HG03280 (cell line): Measurements from ENCODE around the gene PTPN7.
A peak's percentile ranks its signal among the peaks of the same experiment; 100 is the strongest.
"Not testable (repeated sequence)": the region's sequence is repeated elsewhere in the genome, so short reads cannot be mapped to it uniquely, and the experiment has no call there.

Experiments used
- ATAC-seq: cut with Tn5 transposase; IDR thresholded peaks from one replicate; pipeline ENCODE4 v1.9.1; 2021; ENCODE audit warnings: mild to moderate bottlenecking, moderate library complexity; ENCODE audit not compliant: unreplicated experiment

Gene PTPN7

DNA sequence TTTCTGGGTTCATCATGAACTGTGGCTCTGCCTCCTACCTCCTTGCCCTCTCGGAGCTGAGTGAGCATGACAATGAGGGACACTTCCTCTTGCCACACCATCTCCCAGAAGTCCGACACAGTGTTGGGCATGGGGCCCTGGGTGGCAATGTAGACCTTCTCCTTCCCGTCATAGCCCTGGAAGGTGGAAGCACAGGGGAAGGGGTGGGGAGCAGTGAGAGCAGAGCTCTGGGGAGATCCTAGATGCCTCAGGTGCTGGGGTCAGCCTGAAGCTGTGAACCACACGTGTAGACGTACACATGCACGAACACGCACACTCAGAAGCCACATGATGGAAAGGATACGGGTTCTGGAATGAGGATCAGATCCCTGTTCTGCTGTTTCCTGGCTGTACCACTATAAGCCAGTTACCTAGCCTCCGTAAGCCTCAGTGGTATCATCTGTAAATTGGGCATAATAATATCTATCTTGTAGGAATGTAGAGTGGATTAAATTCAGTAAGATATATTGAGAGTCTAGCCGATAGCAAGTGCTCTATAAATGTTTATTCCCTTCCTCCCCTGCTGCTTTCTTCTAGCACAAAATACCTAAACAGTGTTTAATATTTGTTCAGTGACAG, 6.1 kb downstream of the PTPN7 start:
- no peak for ATAC-seq

- no peak for ATAC-seq
Observed at GRCh38 chr1:202153284-202153683, 7.1 kb downstream of the PTPN7 start.

DNA sequence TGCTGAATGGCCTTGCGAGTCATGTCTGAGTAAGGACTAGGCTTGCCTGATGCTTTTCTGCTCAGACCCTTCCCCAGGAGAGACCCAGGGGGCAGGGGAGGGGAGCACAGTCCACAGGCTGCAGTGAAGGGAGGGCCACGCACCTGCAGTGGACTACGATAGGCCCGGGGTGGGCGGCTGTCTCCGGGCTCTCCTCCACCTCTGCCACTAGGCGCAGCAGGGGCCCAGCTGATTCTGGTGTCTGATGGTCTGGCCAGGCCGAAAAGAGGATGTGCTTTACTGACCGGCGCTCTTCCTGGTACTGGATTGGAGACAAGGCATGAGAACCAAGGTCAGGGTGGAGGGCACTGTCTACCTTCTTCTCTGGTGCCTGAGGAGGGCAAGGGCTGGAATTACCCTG, 8.0 kb downstream of the PTPN7 start:
- ATAC-seq, result no peak

GRCh38 chr1:202151045-202151444, 9.4 kb downstream of the PTPN7 start:
- ATAC-seq, result no peak

- ATAC-seq, result no peak
Observed at GRCh38 chr1:202150602-202151001, 9.8 kb downstream of the PTPN7 start.

GRCh38 chr1:202150187-202150586, 10.2 kb downstream of the PTPN7 start:
- no peak for ATAC-seq

GRCh38 chr1:202149566-202149965, 10.8 kb downstream of the PTPN7 start:
- ATAC-seq, result no peak

- ATAC-seq, result no peak
Observed at GRCh38 chr1:202148391-202148790, 12.0 kb downstream of the PTPN7 start.

GRCh38 chr1:202146993-202147392, 13.4 kb downstream of the PTPN7 start:
- no peak for ATAC-seq

GRCh38 chr1:202146279-202146678, 14.1 kb downstream of the PTPN7 start:
- ATAC-seq, result no peak

DNA sequence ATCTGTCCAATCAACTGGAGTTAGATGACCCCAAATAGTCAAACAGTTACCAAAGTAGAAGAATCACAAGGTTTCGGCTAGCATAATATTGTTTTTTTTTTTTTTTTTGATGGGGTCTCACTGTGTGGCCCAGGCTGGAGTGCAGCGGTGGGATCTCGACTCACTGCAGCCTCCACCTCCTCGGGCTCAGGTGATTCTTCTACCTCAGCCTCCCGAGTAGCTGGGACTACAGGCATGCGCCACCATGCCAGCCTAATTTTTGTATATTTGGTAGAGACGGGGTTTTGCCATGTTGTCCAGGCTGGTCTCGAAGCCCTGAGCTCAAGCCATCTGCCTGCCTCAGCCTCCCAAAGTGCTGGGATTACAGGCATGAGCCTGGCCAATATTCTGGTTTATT, 14.7 kb downstream of the PTPN7 start:
- ATAC-seq, result not testable (repeated sequence)

- no peak for ATAC-seq
Observed at GRCh38 chr1:202145068-202145743, 15.2 kb downstream of the PTPN7 start.

DNA sequence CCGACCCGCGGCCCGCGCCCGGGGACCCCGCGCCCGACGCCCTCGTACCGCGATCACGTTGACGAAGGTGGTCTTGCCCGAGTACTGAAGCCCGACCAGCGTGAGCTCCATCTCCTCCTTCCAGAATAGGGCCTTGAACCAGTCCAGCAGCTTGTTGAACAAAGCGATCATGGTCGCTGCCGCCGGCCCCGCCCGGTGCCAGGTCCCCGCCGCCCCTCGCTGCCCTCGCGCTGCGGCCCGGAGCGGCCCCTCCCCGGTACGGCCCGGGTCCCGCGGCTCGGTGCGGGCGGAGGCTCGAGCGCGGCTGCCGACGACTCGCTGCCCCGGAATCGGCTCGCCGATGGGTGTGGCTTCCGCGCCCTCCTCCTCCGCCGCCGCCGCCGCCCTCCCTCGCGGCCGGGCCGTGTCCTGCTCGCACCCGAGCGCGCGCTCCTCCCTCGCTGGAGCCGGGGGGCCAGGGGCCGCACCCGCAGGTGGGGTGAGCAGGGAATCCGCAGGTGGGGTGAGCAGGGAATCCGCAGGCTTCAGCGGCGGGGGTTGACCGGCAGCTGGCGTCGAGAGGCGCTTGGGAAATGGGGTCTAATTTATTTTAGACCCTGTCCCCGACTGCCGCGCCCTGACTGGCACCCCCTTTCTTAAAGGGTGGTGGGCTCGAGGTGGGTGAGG, 15.9 kb downstream of the PTPN7 start, which contains the start of gene ARL8A:
TSS of gene ARL8A (minus strand) at position 336 of the 666 bp plus-strand sequence. CDS start at position 171, 165 bp downstream.
- ATAC-seq, result peak; percentile 70

DNA sequence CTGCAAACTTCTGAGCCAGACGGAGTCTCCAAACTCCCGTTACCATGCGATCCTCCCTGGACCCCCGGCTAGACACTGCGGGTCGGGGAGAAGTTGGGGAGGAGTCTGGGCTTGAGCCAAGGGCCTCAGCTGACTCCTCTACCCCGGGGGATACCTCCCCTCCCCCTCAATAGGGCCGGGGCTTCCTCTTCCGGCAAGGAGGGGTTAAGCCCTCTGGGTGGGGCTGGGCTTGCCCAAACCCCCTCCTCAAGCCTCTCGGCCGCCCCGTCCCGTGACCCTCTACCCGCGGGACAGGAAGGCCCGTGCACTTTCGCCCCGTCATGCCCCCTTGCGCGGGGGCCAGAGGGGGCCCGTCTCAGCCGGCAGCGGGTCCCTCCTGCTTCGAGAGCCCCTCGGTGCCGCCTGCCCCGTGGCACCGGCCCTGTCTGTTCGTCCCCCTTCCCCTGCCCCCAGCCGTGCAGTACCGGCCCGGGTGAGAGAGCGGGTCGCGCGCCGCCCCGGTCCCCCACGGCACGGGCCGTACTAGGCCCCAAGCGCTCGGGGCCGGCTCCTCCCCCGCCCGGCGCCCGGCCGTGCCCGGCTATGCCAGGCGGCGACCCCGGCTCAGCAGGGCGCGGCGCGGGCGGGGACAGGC, 16.5 kb downstream of the PTPN7 start:
- peak; percentile 50 for ATAC-seq

- ATAC-seq, result peak; percentile 24
Observed at GRCh38 chr1:202143011-202143767, 17.2 kb downstream of the PTPN7 start.

- ATAC-seq, result not testable (repeated sequence)
Observed at GRCh38 chr1:202141468-202141867, 18.9 kb downstream of the PTPN7 start.

DNA sequence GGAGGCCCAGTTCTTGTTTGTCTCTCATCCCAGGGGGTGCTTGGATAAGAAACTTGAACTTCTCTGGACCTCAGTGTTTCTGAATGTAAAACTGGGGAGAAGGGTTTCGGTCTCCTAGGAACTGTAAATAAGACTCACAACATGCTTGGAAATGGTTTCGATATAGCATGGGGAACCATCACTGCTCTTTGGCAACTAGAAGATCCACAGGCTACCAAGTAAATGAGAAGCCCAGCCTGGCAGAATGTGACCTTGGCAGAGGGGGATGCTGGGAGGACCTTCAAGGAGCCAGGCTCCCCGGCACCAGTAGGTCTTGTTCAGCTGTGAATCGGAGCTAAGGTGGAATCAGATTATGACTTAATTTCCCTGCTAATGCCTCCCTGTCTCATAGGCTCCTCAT, 19.6 kb downstream of the PTPN7 start:
- no peak for ATAC-seq

GRCh38 chr1:202135221-202135721, 25.1 kb downstream of the PTPN7 start:
- ATAC-seq, result peak; percentile 65

GRCh38 chr1:202134645-202135172, 25.7 kb downstream of the PTPN7 start:
- no peak for ATAC-seq

DNA sequence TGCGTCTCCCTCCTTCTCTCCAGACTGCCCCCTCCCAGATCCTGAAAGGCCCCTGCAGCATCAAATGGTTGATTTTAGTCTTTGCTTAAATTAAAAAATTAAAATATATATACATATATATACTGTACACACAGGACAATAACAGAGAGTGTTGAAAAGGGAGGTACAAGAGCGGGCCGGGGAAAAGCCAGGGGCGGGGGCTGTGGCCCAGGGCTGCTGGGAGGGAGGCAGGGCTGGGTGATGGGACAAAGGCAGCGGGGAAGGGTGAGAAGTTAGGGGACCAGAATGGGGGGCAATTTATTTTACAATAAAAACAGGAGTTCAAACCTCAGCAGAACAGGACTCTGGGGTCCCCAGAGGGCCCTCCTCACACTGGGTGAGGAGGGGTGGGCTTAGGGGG, 26.4 kb downstream of the PTPN7 start:
- no peak for ATAC-seq
